ENCODE measurements around the gene HIPK2.
"Not testable (repeated sequence)": the region's sequence is repeated elsewhere in the genome, so short reads cannot be mapped to it uniquely, and the experiment has no call there.

The HIPK2 gene

GRCh38 chr7:139571651-139572050 is 206.1 kb downstream of the HIPK2 start:
- no peak for DNase-seq (ENCODE audit: low read depth in 2 of 2, low spot score in 1 of 2)

- DNase-seq (ENCODE audit: low read depth in 2 of 2, low spot score in 1 of 2): no peak
Observed at GRCh38 chr7:139571190-139571589, 206.6 kb downstream of the HIPK2 start.

- DNase-seq (ENCODE audit: low read depth in 2 of 2, low spot score in 1 of 2): no peak
Observed at GRCh38 chr7:139570626-139571025, 207.2 kb downstream of the HIPK2 start.

- DNase-seq (ENCODE audit: low read depth in 2 of 2, low spot score in 1 of 2): no peak
Observed at GRCh38 chr7:139570119-139570518, 207.7 kb downstream of the HIPK2 start.

- no peak for DNase-seq (ENCODE audit: low read depth in 2 of 2, low spot score in 1 of 2)
Observed at GRCh38 chr7:139568813-139569490, 208.8 kb downstream of the HIPK2 start.

GRCh38 chr7:139568346-139568675 is 209.5 kb downstream of the HIPK2 start:
- no peak for DNase-seq (ENCODE audit: low read depth in 2 of 2, low spot score in 1 of 2)

GRCh38 chr7:139567647-139568345 is 210.0 kb downstream of the HIPK2 start:
- DNase-seq (ENCODE audit: low read depth in 2 of 2, low spot score in 1 of 2): no peak

GRCh38 chr7:139566736-139567646 is 210.8 kb downstream of the HIPK2 start:
- no peak for DNase-seq (ENCODE audit: low read depth in 2 of 2, low spot score in 1 of 2)

GRCh38 chr7:139566075-139566474 is 211.7 kb downstream of the HIPK2 start:
- DNase-seq (ENCODE audit: low read depth in 2 of 2, low spot score in 1 of 2): no peak

- no peak for DNase-seq (ENCODE audit: low read depth in 2 of 2, low spot score in 1 of 2)
Observed at GRCh38 chr7:139563856-139564255, 213.9 kb downstream of the HIPK2 start.

GRCh38 chr7:139562961-139563565 is 214.7 kb downstream of the HIPK2 start:
- no peak for DNase-seq (ENCODE audit: low read depth in 2 of 2, low spot score in 1 of 2)

GRCh38 chr7:139562491-139562890 is 215.3 kb downstream of the HIPK2 start:
- DNase-seq (ENCODE audit: low read depth in 2 of 2, low spot score in 1 of 2): no peak

GRCh38 chr7:139560678-139561077 is 217.1 kb downstream of the HIPK2 start:
- DNase-seq (ENCODE audit: low read depth in 2 of 2, low spot score in 1 of 2): no peak

GRCh38 chr7:139560199-139560598 is 217.6 kb downstream of the HIPK2 start:
- DNase-seq (ENCODE audit: low read depth in 2 of 2, low spot score in 1 of 2): no peak

GRCh38 chr7:139559364-139560105 is 218.3 kb downstream of the HIPK2 start:
- DNase-seq (ENCODE audit: low read depth in 2 of 2, low spot score in 1 of 2): no peak

GRCh38 chr7:139557857-139558581 is 219.8 kb downstream of the HIPK2 start:
- no peak for DNase-seq (ENCODE audit: low read depth in 2 of 2, low spot score in 1 of 2)

- DNase-seq (ENCODE audit: low read depth in 2 of 2, low spot score in 1 of 2): not testable (repeated sequence)
Observed at GRCh38 chr7:139553991-139554700, 223.7 kb downstream of the HIPK2 start.

- DNase-seq (ENCODE audit: low read depth in 2 of 2, low spot score in 1 of 2): no peak
Observed at GRCh38 chr7:139548302-139549028, 229.3 kb downstream of the HIPK2 start.

GRCh38 chr7:139544645-139545044 is 233.2 kb downstream of the HIPK2 start:
- no peak for DNase-seq (ENCODE audit: low read depth in 2 of 2, low spot score in 1 of 2)
